Heart left ventricle (tissue), 13 donors: Measurements from ENCODE around the gene CABLES1.

ENCODE experiments used
- CTCF ChIP-seq, 12 donors: fragments of 200-600 bp; sonication (generic) in 4 of 12; IDR thresholded peaks; one replicate each; pipeline versions ENCODE4 v1.5.0 to v1.8.0; 2018 to 2022; ENCODE audit warnings: antibody characterized with exemption in 12 of 12, mild to moderate bottlenecking in 5 of 12
- POLR2A ChIP-seq, 2 donors: fragments of 450-650 bp; IDR thresholded peaks; one replicate each; pipeline ENCODE4 v1.6.1; 2017; ENCODE audit warnings: antibody characterized with exemption in 2 of 2, mild to moderate bottlenecking in 2 of 2, moderate library complexity in 2 of 2
- donor health status: ischemic (EF 13 %, LVEDD 7.1; RV severe dilation, severe dysfunction).
- donor health status: DM: no; HTN: yes; CAD: no.
- donor health status: DM: no; HTN: no; CAD: no.
- donor health status: ischemic (EF 25% LVEDD 6.9; RV normal size, moderate dysfunction).
- donor health status: ischemic (EF 25% LVEDD 5.7; RV mildly dilated, moderate dysfunction).
- donor health status: ischemic (EF 35%, LVEDD 5.7; RV mildly dilated, moderate dysfunction).
- donor health status: nonischemic (EF 11% LVEDD 7.7; RV severe dilation, severe dysfunction).
- donor health status: DM: yes; HTN: yes; CAD: no.
- donor health status: PGD.
- donor health status: ischemic (EF 29% LVEDD 5.4; RV normal size, mild dysfunction).
- donor health status: nonischemic (EF 23%, LVEDD 6.1; RV moderate dilation, normal function).

DNA sequence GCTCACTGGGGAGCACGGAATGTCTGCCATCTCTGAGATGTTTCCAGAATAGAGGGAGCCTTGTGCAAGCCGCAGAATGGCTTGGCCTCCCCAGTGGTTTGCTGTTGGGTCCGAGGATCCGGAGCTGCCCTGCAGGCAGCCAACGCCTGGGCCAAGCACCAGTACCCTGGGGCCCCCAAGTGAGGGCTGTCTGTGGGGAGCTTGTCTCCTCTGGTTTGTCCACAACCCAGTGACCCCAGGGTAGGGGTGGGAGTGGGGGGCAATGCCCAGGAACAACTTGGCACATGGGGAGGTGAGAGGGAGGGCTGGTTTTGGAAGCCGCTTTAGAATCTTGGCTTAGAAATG, 147.1 kb downstream of the CABLES1 start:
- TF ChIP-seq CTCF (IDR thresholded peaks at IDR 0.05), result no peak
- TF ChIP-seq POLR2A (IDR thresholded peaks at IDR 0.05), result no peak
